ENCODE data around the gene ASIC3.

Gene ASIC3

GRCh38 chr7:151075662-151075971 lies 27.3 kb downstream of the ASIC3 start:
- Histone ChIP-seq H3K36me3 (peaks cover 40 to 71% (median 68%) of the 10 kb centered on the region in 3 donors), H3K27me3 (no peaks in the 10 kb centered on the region), H3K9me3 (no peaks in the 10 kb centered on the region), H3K4me3 (no peak overlapping the region), H3K27ac (no peak overlapping the region), H3K4me1 (peaks cover 0 to 37% (median 23%) of the 10 kb centered on the region in 4 donors)
- intact Hi-C loops (cut with DNase I; ENCODE audit: low total_unique reads), result no loop called here
- DNase-seq, result no peak
- TF ChIP-seq CTCF (IDR thresholded peaks at IDR 0.05), result no peak

GRCh38 chr7:151075978-151076426 lies 27.7 kb downstream of the ASIC3 start:
- peaks cover 0 to 38% (median 25%) of the 10 kb centered on the region in 4 donors for H3K4me1 ChIP-seq
- no peak overlapping the region for H3K27ac ChIP-seq
- DNase-seq, result no peak
- intact Hi-C loops (cut with DNase I; ENCODE audit: low total_unique reads), result no loop called here
- H3K36me3 ChIP-seq, result peaks cover 36 to 67% (median 65%) of the 10 kb centered on the region in 3 donors
- H3K4me3 ChIP-seq, result no peak overlapping the region
- H3K9me3 ChIP-seq, result no peaks in the 10 kb centered on the region
- no peak for TF ChIP-seq CTCF (IDR thresholded peaks at IDR 0.05)
- no peaks in the 10 kb centered on the region for H3K27me3 ChIP-seq

GRCh38 chr7:151076863-151077704 lies 28.8 kb downstream of the ASIC3 start:
- Histone ChIP-seq H3K4me1 (peaks cover 0 to 49% (median 35%) of the 10 kb centered on the region in 4 donors), H3K4me3 (no peak overlapping the region), H3K9me3 (no peaks in the 10 kb centered on the region), H3K36me3 (peaks cover 26 to 56% (median 54%) of the 10 kb centered on the region in 3 donors), H3K27ac (peak overlapping the region; percentile 11 to 38), H3K27me3 (no peaks in the 10 kb centered on the region)
- intact Hi-C loops (cut with DNase I; ENCODE audit: low total_unique reads), result no loop called here
- peak in 1 of 2 experiments; percentile 12 for TF ChIP-seq CTCF (IDR thresholded peaks at IDR 0.05)
- no peak for DNase-seq

- TF ChIP-seq CTCF (IDR thresholded peaks at IDR 0.05), result no peak
- intact Hi-C loops (cut with DNase I; ENCODE audit: low total_unique reads), result no loop called here
- Histone ChIP-seq H3K36me3 (peaks cover 22 to 50% (median 47%) of the 10 kb centered on the region in 3 donors), H3K27me3 (no peaks in the 10 kb centered on the region), H3K4me1 (peaks cover 0 to 56% (median 42%) of the 10 kb centered on the region in 4 donors), H3K27ac (peak overlapping the region; percentile 11 to 38), H3K9me3 (no peaks in the 10 kb centered on the region), H3K4me3 (no peak overlapping the region)
- DNase-seq, result no peak
Measured at GRCh38 chr7:151077705-151078232, 29.4 kb downstream of the ASIC3 start.

- H3K4me3 ChIP-seq, result no peak overlapping the region
- H3K9me3 ChIP-seq, result no peaks in the 10 kb centered on the region
- peaks cover 16 to 43% (median 41%) of the 10 kb centered on the region in 3 donors for H3K36me3 ChIP-seq
- H3K27ac ChIP-seq, result peak overlapping the region in 1 of 2 donors; percentile 38
- no peak for TF ChIP-seq CTCF (IDR thresholded peaks at IDR 0.05)
- no peaks in the 10 kb centered on the region for H3K27me3 ChIP-seq
- intact Hi-C loops (cut with DNase I; ENCODE audit: low total_unique reads), result no loop called here
- DNase-seq, result peak; percentile 67 to 75
- H3K4me1 ChIP-seq, result peaks cover 0 to 57% (median 43%) of the 10 kb centered on the region in 4 donors
Measured at GRCh38 chr7:151078233-151079040, 30.1 kb downstream of the ASIC3 start.
